Immature natural killer cell (primary cell): ENCODE data around the gene PRORP. TPM values are rescaled to one million over a fixed set of nuclear protein-coding genes. Genes with fewer than 3 reads are reported as not detected.

Experiments
- DNase-seq, 3 donors: peaks; one replicate each; pipeline ENCODE4 v3.0.0; 2022; ENCODE audit warnings: mixed read lengths in 1 of 3
- H3K27ac Mint-ChIP-seq, 6 donors: one replicate each; pipeline ENCODE4 v1.8.0; 2020; ENCODE audit warnings: mixed read lengths in 6 of 6, mild to moderate bottlenecking in 5 of 6, inconsistent platforms in 4 of 6, moderate library complexity in 3 of 6
- H3K27me3 Mint-ChIP-seq, 3 donors: one replicate each; pipeline ENCODE4 v1.8.0; 2020 to 2021; ENCODE audit warnings: low read depth in 3 of 3, mild to moderate bottlenecking in 3 of 3, mixed read lengths in 3 of 3, moderate library complexity in 3 of 3, inconsistent platforms in 1 of 3
- H3K36me3 Mint-ChIP-seq, 3 donors: one replicate each; pipeline ENCODE4 v1.8.0; 2020; ENCODE audit warnings: mixed read lengths in 3 of 3, inconsistent platforms in 2 of 3, mild to moderate bottlenecking in 2 of 3
- H3K4me1 Mint-ChIP-seq, 2 donors: one replicate each; pipeline ENCODE4 v1.8.0; 2020; ENCODE audit warnings: inconsistent platforms in 2 of 2, mild to moderate bottlenecking in 2 of 2, mixed read lengths in 2 of 2, moderate library complexity in 1 of 2
- H3K4me3 Mint-ChIP-seq, 5 donors: one replicate each; pipeline ENCODE4 v1.8.0; 2020; ENCODE audit warnings: mild to moderate bottlenecking in 5 of 5, mixed read lengths in 5 of 5, inconsistent platforms in 3 of 5, moderate library complexity in 3 of 5
- H3K9me3 Mint-ChIP-seq, 6 donors: one replicate each; pipeline ENCODE4 v1.8.0; 2020; ENCODE audit warnings: mild to moderate bottlenecking in 6 of 6, mixed read lengths in 6 of 6, inconsistent platforms in 4 of 6, moderate library complexity in 3 of 6
- polyA plus RNA-seq, 3 donors: library from polyadenylated mRNA; unstranded; fragments of 300-500 nt; fragmentation: Illumina TruSeq; gene quantifications; one replicate each; pipeline ENCODE4 v1.2.3, GENCODE V29; 2021

PRORP gene
- polyA plus RNA-seq, 3 donors from 2014 or later = 32.7 to 59.5 (median 36.7) TPM

- H3K27me3 Mint-ChIP-seq = peaks cover 3 to 10% (median 4%) of the 10 kb centered on the region in 3 donors
- no peak for DNase-seq
- H3K4me3 Mint-ChIP-seq = peak overlapping the region in 2 of 5 donors; percentile 30 to 46
- H3K4me1 Mint-ChIP-seq = peaks cover 52 to 72% of the 10 kb centered on the region in 2 donors
- peaks cover 15 to 37% (median 17%) of the 10 kb centered on the region in 3 donors for H3K36me3 Mint-ChIP-seq
- H3K9me3 Mint-ChIP-seq = no peaks in the 10 kb centered on the region
- H3K27ac Mint-ChIP-seq = peak overlapping the region; percentile 15 to 87 (median 56)
Measured at GRCh38 chr14:35117112-35117511, 5.2 kb upstream of the PRORP start.

GRCh38 chr14:35121026-35121886 lies 1.1 kb upstream of the PRORP start:
- Mint-ChIP-seq H3K27me3 (peaks cover 6 to 18% (median 8%) of the 10 kb centered on the region in 3 donors), H3K4me3 (peak overlapping the region; percentile 95 to 100 (median 100)), H3K36me3 (peaks cover 8 to 14% (median 11%) of the 10 kb centered on the region in 3 donors), H3K9me3 (no peaks in the 10 kb centered on the region), H3K27ac (peak overlapping the region; percentile 99 to 100 (median 100)), H3K4me1 (peaks cover 63 to 93% of the 10 kb centered on the region in 2 donors)
- DNase-seq = no peak

- Mint-ChIP-seq H3K9me3 (no peaks in the 10 kb centered on the region), H3K4me3 (peak overlapping the region; percentile 95 to 100 (median 100)), H3K27ac (peak overlapping the region; percentile 99 to 100 (median 100)), H3K4me1 (peaks cover 56 to 89% of the 10 kb centered on the region in 2 donors), H3K36me3 (peaks cover 4 to 14% (median 4%) of the 10 kb centered on the region in 3 donors), H3K27me3 (peaks cover 6 to 18% (median 8%) of the 10 kb centered on the region in 3 donors)
- peak in 1 of 3 donors; percentile 8 for DNase-seq
Measured at GRCh38 chr14:35122696-35123387, 490 bp downstream of the PRORP start.

- peaks cover 58 to 89% of the 10 kb centered on the region in 2 donors for H3K4me1 Mint-ChIP-seq
- H3K27ac Mint-ChIP-seq = peak overlapping the region; percentile 99 to 100 (median 100)
- peaks cover 5 to 15% (median 8%) of the 10 kb centered on the region in 3 donors for H3K36me3 Mint-ChIP-seq
- H3K4me3 Mint-ChIP-seq = peak overlapping the region; percentile 95 to 100 (median 100)
- H3K27me3 Mint-ChIP-seq = peaks cover 6 to 15% (median 8%) of the 10 kb centered on the region in 3 donors
- no peaks in the 10 kb centered on the region for H3K9me3 Mint-ChIP-seq
- no peak for DNase-seq
Measured at GRCh38 chr14:35123388-35123703, 994 bp downstream of the PRORP start.

GRCh38 chr14:35124127-35124526 lies 1.8 kb downstream of the PRORP start:
- Mint-ChIP-seq H3K9me3 (no peaks in the 10 kb centered on the region), H3K4me3 (peak overlapping the region in 4 of 5 donors; percentile 26 to 100 (median 98)), H3K27me3 (peaks cover 6 to 15% (median 10%) of the 10 kb centered on the region in 3 donors), H3K27ac (peak overlapping the region; percentile 28 to 100 (median 100)), H3K4me1 (peaks cover 57 to 86% of the 10 kb centered on the region in 2 donors), H3K36me3 (peaks cover 9 to 17% (median 12%) of the 10 kb centered on the region in 3 donors)
- no peak for DNase-seq

GRCh38 chr14:35133542-35134328 lies 11.4 kb downstream of the PRORP start:
- Mint-ChIP-seq H3K36me3 (peaks cover 14 to 22% (median 18%) of the 10 kb centered on the region in 3 donors), H3K27ac (peak overlapping the region in 1 of 6 donors; percentile 7), H3K4me1 (peaks cover 6 to 17% of the 10 kb centered on the region in 2 donors), H3K27me3 (peaks cover 0 to 3% (median 0%) of the 10 kb centered on the region in 3 donors), H3K4me3 (no peak overlapping the region), H3K9me3 (peaks cover 0 to 2% (median 0%) of the 10 kb centered on the region in 6 donors)
- no peak for DNase-seq

GRCh38 chr14:35134329-35135123 lies 12.2 kb downstream of the PRORP start:
- Mint-ChIP-seq H3K4me1 (peaks cover 6 to 15% of the 10 kb centered on the region in 2 donors), H3K27me3 (no peaks in the 10 kb centered on the region), H3K4me3 (no peak overlapping the region), H3K9me3 (peaks cover 0 to 2% (median 0%) of the 10 kb centered on the region in 6 donors), H3K36me3 (peaks cover 13 to 21% (median 18%) of the 10 kb centered on the region in 3 donors), H3K27ac (no peak overlapping the region)
- DNase-seq = no peak

- H3K9me3 Mint-ChIP-seq = no peaks in the 10 kb centered on the region
- peaks cover 8 to 21% of the 10 kb centered on the region in 2 donors for H3K4me1 Mint-ChIP-seq
- no peak for DNase-seq
- H3K4me3 Mint-ChIP-seq = no peak overlapping the region
- peak overlapping the region in 1 of 6 donors; percentile 25 for H3K27ac Mint-ChIP-seq
- H3K27me3 Mint-ChIP-seq = peaks cover 0 to 2% (median 0%) of the 10 kb centered on the region in 3 donors
- H3K36me3 Mint-ChIP-seq = peaks cover 3 to 12% (median 10%) of the 10 kb centered on the region in 3 donors
Measured at GRCh38 chr14:35138585-35138984, 16.2 kb downstream of the PRORP start.

GRCh38 chr14:35140718-35141581 lies 18.6 kb downstream of the PRORP start:
- peak; percentile 19 to 54 (median 35) for DNase-seq
- Mint-ChIP-seq H3K27ac (peak overlapping the region in 3 of 6 donors; percentile 10 to 68 (median 40)), H3K36me3 (peaks cover 0 to 5% (median 4%) of the 10 kb centered on the region in 3 donors), H3K4me3 (no peak overlapping the region), H3K27me3 (peaks cover 0 to 2% (median 2%) of the 10 kb centered on the region in 3 donors), H3K9me3 (no peaks in the 10 kb centered on the region), H3K4me1 (peaks cover 10 to 15% of the 10 kb centered on the region in 2 donors)

- DNase-seq = no peak
- Mint-ChIP-seq H3K27ac (peak overlapping the region in 1 of 6 donors; percentile 25), H3K27me3 (peaks cover 0 to 4% (median 2%) of the 10 kb centered on the region in 3 donors), H3K36me3 (peaks cover 0 to 15% (median 6%) of the 10 kb centered on the region in 3 donors), H3K9me3 (no peaks in the 10 kb centered on the region), H3K4me3 (no peak overlapping the region), H3K4me1 (peaks cover 5 to 6% of the 10 kb centered on the region in 2 donors)
Measured at GRCh38 chr14:35144029-35144428, 21.7 kb downstream of the PRORP start.

GRCh38 chr14:35146711-35147149 lies 24.4 kb downstream of the PRORP start:
- Mint-ChIP-seq H3K4me1 (peaks cover 4 to 6% of the 10 kb centered on the region in 2 donors), H3K9me3 (no peaks in the 10 kb centered on the region), H3K27me3 (peaks cover 0 to 4% (median 2%) of the 10 kb centered on the region in 3 donors), H3K27ac (no peak overlapping the region), H3K4me3 (no peak overlapping the region), H3K36me3 (peaks cover 0 to 15% (median 13%) of the 10 kb centered on the region in 3 donors)
- no peak for DNase-seq
